GM18508 (cell line): Measurements from ENCODE around the gene TMEM63A.
A peak's percentile ranks its signal among the peaks of the same experiment; 100 is the strongest.
"Not testable (repeated sequence)": the region's sequence is repeated elsewhere in the genome, so short reads cannot be mapped to it uniquely, and the experiment has no call there.

Source experiments
- ATAC-seq: cut with Tn5 transposase; IDR thresholded peaks from one replicate; pipeline ENCODE4 v1.9.1; 2021; ENCODE audit warnings: moderate number of reproducible peaks; ENCODE audit not compliant: insufficient read depth, unreplicated experiment

The TMEM63A gene

GRCh38 chr1:225823811-225824261 is 58.3 kb downstream of the TMEM63A start:
- no peak for ATAC-seq

- ATAC-seq, result no peak
Observed at GRCh38 chr1:225822655-225823403, 59.4 kb downstream of the TMEM63A start.

- ATAC-seq, result no peak
Observed at GRCh38 chr1:225820522-225821120, 61.6 kb downstream of the TMEM63A start.

GRCh38 chr1:225819346-225820192 is 62.6 kb downstream of the TMEM63A start:
- ATAC-seq, result no peak

- ATAC-seq, result no peak
Observed at GRCh38 chr1:225818229-225818628, 64.0 kb downstream of the TMEM63A start.

- ATAC-seq, result no peak
Observed at GRCh38 chr1:225817611-225818061, 64.5 kb downstream of the TMEM63A start.

- ATAC-seq, result no peak
Observed at GRCh38 chr1:225816643-225817538, 65.3 kb downstream of the TMEM63A start.

- ATAC-seq, result no peak
Observed at GRCh38 chr1:225815526-225816178, 66.5 kb downstream of the TMEM63A start.

GRCh38 chr1:225815090-225815489 is 67.1 kb downstream of the TMEM63A start:
- ATAC-seq, result not testable (repeated sequence)

GRCh38 chr1:225814381-225814780 is 67.8 kb downstream of the TMEM63A start:
- ATAC-seq, result no peak

- ATAC-seq, result no peak
Observed at GRCh38 chr1:225813214-225813964, 68.8 kb downstream of the TMEM63A start.

- no peak for ATAC-seq
Observed at GRCh38 chr1:225812488-225813213, 69.5 kb downstream of the TMEM63A start.

GRCh38 chr1:225811622-225812487 is 70.3 kb downstream of the TMEM63A start:
- no peak for ATAC-seq

GRCh38 chr1:225810579-225811538 is 71.3 kb downstream of the TMEM63A start:
- not testable (repeated sequence) for ATAC-seq

- ATAC-seq, result peak; percentile 85
Observed at GRCh38 chr1:225809842-225810578, 72.2 kb downstream of the TMEM63A start, which contains the start of gene EPHX1. Gene EPHX1, plus strand, starts transcription at chr1:225810124. Its CDS starts 18,606 bp downstream, at chr1:225828730.
